OCI-LY7 (cell line): ENCODE measurements around the gene EML6.

Source experiments
- CTCF ChIP-seq: fragments of 200-600 bp; sonication (generic); conservative IDR thresholded peaks from 2 replicates; pipeline ENCODE4 v1.5.1; 2014; ENCODE audit warnings: mild to moderate bottlenecking, antibody characterized with exemption, low read length, moderate library complexity, mixed read lengths
- EZH2phosphoT487 ChIP-seq: fragments of 200-600 bp; sonication (generic); IDR thresholded peaks from 2 replicates; pipeline ENCODE4 v1.6.1; 2018; ENCODE audit warnings: low read depth, borderline replicate concordance, mild to moderate bottlenecking, mixed run types, antibody characterized with exemption, low read length, moderate library complexity, mixed read lengths

- no peak for TF ChIP-seq CTCF
- TF ChIP-seq EZH2phosphoT487 = no peak
Measured at GRCh38 chr2:54720563-54720962, 2.9 kb upstream of the EML6 start.
